Head of caudate nucleus (tissue), 42 donors: ENCODE results near the gene STX16.
"Not testable (repeated sequence)": the region's sequence is repeated elsewhere in the genome, so short reads cannot be mapped to it uniquely, and the experiment has no call there.

Experiments used
- DNase-seq, 42 donors: peaks; one replicate each; pipeline versions ENCODE4 v3.0.0 to v3.0.0-alpha.2; 2020 to 2021; ENCODE audit warnings: mixed read lengths in 7 of 42
- intact Hi-C: fragments of 100-400 bp; cut with DNase I; formaldehyde crosslinking; loops from one replicate; pipeline ENCODE4 v1.15.0; 2022

STX16 gene

GRCh38 chr20:58721951-58722778 lies 71.1 kb downstream of the STX16 start:
- intact Hi-C loops: no loop called here
- peak in 15 of 42 donors; percentile 4 to 41 (median 15) for DNase-seq

- intact Hi-C loops: no loop called here
- DNase-seq: peak in 8 of 42 donors; percentile 1 to 30 (median 8)
Observed at GRCh38 chr20:58722877-58723627, 72.0 kb downstream of the STX16 start.

GRCh38 chr20:58723628-58723984 lies 72.5 kb downstream of the STX16 start:
- intact Hi-C loops: no loop called here
- DNase-seq: peak in 5 of 42 donors; percentile 2 to 22 (median 3)

- intact Hi-C loops, DNase-seq: not testable (repeated sequence)
Observed at GRCh38 chr20:58726156-58726555, 75.1 kb downstream of the STX16 start.
